HFF-Myc (cell line): ENCODE results near the gene EYS.

ENCODE experiments used
- DNase-seq: peaks from one replicate; pipeline ENCODE4 v3.0.0-alpha.2; 2011; ENCODE audit warnings: low read depth; ENCODE audit errors: extremely low read depth
- H3K4me3 ChIP-seq: replicated peaks from 2 replicates; pipeline ENCODE4 v1.5.1; 2011; ENCODE audit warnings: low read depth, mild to moderate bottlenecking, control low read depth, low read length
- TF ChIP-seq, protein P1 (sequence below): IDR thresholded peaks from 2 replicates; pipeline ENCODE4 v1.5.1; 2012; ENCODE audit warnings: mild to moderate bottlenecking, low read depth, low read length, control low read depth; ENCODE audit errors: missing control alignments

The EYS gene

DNA sequence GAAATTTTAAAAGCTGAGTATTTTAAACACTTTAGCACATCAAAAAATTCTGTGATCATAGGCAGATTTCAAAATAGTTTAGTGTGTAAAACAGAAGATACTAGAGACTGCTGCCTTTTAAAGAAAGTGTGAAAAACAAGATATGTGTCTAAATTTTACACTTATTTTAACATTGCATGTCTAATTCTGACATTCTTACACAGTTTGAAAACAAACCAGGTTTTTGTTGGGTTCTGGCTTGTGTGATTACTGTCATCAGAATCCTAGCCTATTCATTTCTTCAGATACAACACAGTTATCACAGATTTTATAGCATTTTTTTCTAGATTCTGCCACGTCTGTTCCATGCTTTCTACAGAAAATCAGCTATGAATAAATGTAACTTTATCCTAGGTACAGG lies 257.1 kb downstream of the EYS start:
- TF ChIP-seq, protein P1, sequence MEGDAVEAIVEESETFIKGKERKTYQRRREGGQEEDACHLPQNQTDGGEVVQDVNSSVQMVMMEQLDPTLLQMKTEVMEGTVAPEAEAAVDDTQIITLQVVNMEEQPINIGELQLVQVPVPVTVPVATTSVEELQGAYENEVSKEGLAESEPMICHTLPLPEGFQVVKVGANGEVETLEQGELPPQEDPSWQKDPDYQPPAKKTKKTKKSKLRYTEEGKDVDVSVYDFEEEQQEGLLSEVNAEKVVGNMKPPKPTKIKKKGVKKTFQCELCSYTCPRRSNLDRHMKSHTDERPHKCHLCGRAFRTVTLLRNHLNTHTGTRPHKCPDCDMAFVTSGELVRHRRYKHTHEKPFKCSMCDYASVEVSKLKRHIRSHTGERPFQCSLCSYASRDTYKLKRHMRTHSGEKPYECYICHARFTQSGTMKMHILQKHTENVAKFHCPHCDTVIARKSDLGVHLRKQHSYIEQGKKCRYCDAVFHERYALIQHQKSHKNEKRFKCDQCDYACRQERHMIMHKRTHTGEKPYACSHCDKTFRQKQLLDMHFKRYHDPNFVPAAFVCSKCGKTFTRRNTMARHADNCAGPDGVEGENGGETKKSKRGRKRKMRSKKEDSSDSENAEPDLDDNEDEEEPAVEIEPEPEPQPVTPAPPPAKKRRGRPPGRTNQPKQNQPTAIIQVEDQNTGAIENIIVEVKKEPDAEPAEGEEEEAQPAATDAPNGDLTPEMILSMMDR = no peak
- DNase-seq = no peak
- no peak overlapping the region for H3K4me3 ChIP-seq

DNA sequence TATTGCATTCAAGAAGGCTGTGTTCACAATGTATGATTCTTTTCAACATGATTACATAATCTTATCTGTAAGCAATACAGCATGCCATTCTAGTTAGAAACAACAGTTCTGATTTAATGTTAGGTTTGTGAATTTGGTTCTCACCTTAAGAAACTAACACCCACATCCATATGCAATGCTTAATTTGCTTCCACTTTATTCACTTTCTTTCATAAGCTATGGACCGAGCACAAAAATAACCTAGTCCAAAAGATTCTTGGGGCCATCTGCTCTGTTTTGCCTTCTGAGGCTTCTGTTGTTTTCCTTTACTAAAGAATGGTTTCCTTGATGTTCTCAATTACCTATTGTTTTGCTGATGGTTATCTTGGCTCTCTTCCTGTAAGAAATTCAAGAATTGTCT lies 258.2 kb downstream of the EYS start:
- no peak overlapping the region for H3K4me3 ChIP-seq
- DNase-seq = no peak
- TF ChIP-seq, protein P1 = no peak

DNA sequence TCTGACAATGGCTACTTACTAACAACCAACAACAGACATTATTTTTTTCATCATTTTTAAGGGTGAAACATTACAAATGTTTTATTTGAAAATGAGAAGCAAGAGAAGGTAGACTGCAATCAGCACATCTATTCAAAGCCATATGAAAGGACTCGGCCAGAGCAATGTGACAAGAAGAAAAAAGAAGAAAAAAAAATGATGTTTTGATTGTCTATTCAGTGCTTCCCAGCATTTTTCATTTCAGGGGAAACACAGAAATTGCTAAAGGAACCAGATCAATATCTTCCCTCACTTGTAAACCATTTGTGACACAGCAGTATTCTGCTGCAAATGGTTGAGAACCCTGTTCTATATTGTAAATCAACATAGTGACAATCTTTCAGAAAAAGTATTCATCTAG lies 270.7 kb downstream of the EYS start:
- TF ChIP-seq, protein P1 = no peak
- H3K4me3 ChIP-seq = no peak overlapping the region
- DNase-seq = no peak

DNA sequence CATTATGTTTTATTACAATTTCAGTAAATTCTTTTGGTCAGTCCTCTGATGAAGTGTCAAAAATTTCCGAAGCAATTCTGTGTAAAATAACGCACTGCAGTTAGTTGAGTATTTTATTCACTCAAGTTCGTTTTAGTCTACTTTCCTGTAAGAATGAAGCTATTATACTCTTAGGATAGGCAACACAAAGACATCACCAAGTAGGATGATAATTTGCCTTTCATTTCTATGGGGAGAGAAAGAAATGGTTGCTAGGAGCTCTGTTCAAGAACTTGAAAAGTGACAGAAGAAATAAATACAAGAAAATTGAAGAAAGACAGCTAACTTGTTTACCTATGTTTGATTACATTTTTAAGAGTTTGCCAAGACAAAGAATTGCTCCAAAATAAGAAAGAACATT lies 290.4 kb downstream of the EYS start:
- H3K4me3 ChIP-seq = no peak overlapping the region
- TF ChIP-seq, protein P1 = no peak
- DNase-seq = no peak

DNA sequence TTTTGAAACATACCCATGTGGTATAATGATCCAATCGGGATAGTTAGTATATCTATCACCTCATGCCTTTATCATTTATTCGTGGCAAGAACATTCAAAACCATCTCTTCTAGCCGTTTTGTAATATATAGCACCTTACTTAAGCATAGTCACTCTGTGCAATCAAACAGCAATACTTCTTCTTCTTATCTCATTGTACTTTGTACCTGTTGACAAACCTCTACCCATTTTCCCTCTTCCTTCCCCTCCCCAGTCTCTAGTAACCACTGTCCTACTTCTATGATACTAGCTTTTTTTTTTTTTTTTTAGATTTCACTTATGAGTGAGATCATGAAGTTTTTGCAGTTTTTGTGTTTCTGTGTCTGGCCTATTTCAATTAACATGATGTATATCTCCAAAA lies 296.7 kb downstream of the EYS start:
- TF ChIP-seq, protein P1 = no peak

DNA sequence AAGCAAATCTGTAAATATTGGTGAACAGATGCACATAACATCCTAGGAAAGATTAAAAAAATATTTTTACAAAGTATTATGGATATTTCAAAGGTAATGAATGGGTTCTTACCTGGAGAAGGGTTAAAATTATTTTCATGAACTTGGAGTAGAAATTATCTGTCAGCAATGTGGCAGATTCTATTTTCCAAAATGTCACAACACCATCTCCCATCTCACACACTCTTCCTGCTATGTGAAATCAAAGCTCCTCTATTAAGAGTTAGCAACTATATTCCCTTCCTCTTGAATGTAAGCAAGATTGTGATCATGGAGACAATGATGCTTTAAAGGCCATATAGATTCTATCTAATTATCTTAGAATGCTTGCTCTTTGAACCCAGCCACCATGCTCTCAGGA lies 304.5 kb downstream of the EYS start:
- H3K4me3 ChIP-seq = no peak overlapping the region
- TF ChIP-seq, protein P1 = no peak
- no peak for DNase-seq

More for the DNA sequence above, 296.7 kb downstream of the EYS start:
- no peak for DNase-seq
- no peak overlapping the region for H3K4me3 ChIP-seq

DNA sequence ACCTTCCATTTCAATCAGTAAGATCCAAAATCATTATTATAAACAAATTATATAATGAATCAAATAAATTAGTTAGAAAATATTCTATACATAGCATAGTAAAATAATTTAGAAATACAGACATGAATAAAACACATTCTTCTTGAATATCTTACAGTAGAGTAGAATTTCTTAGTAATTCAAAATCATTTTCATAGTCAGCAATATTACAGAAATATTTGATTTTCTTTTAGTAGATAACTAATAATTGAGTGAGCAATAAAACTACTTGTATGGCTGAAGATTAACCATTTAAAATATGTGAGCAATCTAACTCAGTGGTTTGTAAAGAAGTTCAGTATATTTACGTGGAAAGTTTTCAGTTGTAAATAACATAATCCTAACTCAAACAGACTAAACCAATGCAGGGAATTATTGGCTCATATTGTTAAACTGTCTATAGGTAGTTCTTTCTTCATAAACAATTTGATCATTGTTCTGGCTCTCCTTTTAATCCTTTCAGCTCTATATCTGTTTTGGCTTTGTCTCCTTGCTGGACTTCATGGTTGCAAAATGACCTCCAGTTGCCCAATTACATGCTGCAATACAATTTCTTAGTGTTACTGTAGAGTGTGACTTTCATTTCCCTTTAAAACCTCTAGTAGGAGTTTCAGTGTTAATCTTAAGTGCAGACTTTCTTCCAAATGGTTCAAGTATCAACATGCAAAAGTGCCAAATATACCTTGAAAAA lies 307.5 kb downstream of the EYS start:
- no peak for DNase-seq
- TF ChIP-seq, protein P1 = no peak
- H3K4me3 ChIP-seq = no peak overlapping the region
